ENCODE measurements around the gene CACNA2D4.
A peak's percentile ranks its signal among the peaks of the same experiment; 100 is the strongest.

Gene CACNA2D4

DNA sequence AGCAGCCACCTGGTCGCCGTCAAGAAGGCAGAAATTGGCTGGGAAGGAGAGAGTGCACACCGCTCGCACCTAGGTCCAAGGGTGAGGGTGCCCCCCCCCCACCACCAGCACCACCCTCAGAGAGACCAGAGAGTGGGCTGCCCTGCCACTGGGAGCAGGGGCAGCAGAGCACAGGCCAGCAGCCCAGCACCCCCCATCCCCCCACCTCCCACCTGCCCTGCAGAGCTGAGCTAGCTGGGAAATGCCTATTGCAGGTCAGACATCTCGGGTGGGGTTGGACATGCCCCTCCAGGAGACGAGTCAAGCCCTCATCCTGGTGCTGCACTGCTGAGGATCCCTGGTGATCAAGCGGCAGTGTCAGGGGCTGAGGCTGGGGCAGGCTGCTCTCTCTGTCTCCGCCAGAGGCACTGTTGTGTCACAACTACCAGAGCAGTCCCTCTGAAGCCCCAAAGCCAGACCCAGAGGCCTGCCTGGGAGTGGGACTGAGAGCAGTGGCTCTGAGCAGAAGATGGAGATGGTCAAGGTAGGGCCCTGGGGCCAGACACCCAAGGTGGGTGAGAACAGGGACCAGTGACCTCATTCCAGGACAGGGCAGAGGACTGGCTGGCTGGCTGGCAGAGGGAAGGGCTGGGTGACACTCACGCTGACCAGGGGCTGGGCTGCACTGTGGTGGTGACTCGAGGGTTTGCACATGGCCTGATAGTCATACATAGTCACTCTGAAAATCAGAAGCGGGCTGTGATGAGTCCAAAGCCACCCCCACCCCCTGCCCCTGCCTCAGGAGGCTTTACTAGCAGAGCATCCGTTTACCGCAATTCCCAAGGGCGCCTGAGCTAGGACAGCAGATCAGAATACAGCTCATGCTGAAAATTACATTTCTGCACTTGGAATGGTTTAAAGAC is 117.8 kb downstream of the CACNA2D4 start:
- DNase-seq (ENCODE audit: insufficient read length, low spot score), result no peak
- FAIRE-seq, result no peak
- TF ChIP-seq POLR2A (IDR thresholded peaks at IDR 0.05; ENCODE audit: low read depth, low read length), result no peak

DNA sequence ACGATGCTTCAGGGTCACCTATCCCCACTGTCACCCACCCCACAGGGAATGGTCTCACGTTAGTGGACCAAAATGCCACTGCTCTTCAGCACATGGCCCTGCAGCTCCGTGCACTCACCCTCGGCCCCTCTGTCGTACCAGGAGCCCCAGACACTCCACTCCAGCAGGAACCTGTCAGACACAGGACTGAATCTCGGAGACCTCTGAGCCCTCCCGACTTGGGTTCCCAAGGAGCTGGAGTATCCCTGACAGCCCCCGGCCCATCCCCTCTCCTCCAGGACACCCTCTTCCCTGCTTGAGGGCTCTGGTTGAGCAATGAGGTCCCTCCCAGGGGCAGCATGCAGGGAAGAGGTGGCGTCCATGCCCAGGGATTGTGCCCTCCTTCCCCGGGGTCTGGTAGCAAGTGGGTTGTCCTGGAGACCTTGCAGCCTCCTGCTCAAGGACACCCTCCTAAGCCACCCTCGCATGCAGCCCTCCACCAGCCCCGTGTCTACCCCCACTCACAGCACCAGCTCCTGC is 118.5 kb downstream of the CACNA2D4 start:
- DNase-seq (ENCODE audit: insufficient read length, low spot score) (no peak), FAIRE-seq (no peak)
- no peak for TF ChIP-seq POLR2A (IDR thresholded peaks at IDR 0.05; ENCODE audit: low read depth, low read length)

DNA sequence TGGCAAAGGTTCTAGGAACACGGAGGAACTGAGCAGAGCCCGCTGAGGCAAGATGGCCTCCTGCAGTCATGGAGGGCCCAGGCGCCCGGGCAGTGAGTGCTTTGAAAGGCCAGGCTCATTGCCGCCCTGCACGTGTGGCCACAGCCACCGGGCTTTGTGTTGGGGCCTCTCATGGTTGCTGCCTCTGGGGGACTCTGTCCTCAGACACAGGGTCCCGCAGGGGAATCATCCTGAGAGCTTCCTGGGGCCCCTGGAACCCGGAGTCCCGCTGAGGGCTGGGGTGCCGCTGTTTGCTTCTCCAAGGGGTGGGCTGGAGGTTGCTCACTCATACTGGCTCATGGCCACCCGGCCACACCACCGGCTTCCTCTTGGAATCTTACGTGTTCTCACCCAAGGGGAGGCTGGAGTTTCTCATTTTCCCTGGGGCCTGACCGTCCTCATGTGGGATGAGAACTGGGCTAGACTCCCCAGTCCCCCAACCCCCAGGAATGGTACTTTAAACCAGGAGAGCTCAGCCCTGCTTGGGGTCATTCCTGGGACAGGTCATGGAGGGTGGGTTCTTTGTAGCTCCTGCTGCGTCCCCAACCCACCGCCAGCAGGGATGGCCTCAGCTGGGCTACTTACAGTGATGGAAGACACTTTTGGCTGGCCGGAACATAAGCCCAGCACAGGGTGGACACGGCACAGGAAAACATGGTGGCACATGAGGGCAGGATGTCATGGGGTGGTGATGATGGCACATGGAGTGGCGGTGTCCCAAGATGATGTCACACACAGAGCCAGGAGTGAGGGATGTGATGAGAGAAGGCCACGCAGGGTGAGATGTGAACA is 119.2 kb downstream of the CACNA2D4 start:
- no peak for TF ChIP-seq POLR2A (IDR thresholded peaks at IDR 0.05; ENCODE audit: low read depth, low read length)
- FAIRE-seq, result no peak
- no peak for DNase-seq (ENCODE audit: insufficient read length, low spot score)

DNA sequence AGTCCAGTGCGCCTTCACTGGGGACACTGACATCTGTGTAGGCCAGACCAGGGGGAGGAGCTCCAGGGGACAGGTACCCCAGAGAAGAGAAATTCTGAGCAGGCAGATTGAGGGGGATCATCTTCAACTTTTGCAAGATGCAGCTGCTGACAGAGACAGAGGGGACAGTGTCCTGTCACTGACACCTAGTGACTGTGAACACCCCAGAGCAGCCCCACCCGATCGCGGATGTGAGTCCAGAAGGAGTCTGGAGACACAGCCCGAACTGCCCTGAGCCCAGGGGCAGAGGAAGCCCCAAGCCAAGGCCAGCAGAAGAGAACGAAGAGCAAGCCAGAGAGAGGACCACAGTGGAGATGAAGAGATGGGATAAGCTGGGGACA is 119.8 kb downstream of the CACNA2D4 start:
- DNase-seq (ENCODE audit: insufficient read length, low spot score) (no peak), FAIRE-seq (no peak)
- no peak for TF ChIP-seq POLR2A (IDR thresholded peaks at IDR 0.05; ENCODE audit: low read depth, low read length)

DNA sequence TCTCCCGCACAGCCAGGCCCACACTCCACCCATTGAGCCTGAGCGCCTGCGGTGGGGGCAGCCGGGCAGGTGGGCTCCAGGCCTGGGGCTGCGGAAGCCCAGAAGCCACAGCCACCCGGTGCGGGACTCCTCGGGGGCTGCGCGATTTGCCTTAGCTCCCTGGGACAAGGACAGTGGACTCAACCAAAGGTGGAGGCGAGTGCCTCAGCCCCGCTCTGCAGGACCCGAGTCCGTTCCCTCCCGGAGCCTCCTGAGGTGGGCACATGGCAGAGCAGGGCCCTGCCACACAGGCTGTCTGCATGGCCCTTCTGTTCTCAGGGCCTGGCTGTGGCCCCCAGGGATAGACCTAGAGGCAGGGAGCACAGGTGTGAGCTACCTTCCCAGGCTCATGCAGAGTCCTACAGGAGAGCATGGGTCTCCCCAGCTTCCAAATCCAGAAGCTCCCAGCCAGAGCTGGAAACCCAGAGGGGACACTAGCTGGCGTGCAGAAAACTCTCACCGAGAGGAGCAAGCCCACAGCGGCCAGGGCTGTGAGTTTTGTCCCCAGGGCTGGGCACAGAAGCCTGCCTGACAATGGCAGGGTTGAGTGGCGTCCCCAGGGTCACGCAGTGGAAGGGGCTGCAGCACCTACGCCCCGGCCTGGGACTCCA is 120.3 kb downstream of the CACNA2D4 start:
- no peak for TF ChIP-seq POLR2A (IDR thresholded peaks at IDR 0.05; ENCODE audit: low read depth, low read length)
- FAIRE-seq (no peak), DNase-seq (ENCODE audit: insufficient read length, low spot score) (no peak)

DNA sequence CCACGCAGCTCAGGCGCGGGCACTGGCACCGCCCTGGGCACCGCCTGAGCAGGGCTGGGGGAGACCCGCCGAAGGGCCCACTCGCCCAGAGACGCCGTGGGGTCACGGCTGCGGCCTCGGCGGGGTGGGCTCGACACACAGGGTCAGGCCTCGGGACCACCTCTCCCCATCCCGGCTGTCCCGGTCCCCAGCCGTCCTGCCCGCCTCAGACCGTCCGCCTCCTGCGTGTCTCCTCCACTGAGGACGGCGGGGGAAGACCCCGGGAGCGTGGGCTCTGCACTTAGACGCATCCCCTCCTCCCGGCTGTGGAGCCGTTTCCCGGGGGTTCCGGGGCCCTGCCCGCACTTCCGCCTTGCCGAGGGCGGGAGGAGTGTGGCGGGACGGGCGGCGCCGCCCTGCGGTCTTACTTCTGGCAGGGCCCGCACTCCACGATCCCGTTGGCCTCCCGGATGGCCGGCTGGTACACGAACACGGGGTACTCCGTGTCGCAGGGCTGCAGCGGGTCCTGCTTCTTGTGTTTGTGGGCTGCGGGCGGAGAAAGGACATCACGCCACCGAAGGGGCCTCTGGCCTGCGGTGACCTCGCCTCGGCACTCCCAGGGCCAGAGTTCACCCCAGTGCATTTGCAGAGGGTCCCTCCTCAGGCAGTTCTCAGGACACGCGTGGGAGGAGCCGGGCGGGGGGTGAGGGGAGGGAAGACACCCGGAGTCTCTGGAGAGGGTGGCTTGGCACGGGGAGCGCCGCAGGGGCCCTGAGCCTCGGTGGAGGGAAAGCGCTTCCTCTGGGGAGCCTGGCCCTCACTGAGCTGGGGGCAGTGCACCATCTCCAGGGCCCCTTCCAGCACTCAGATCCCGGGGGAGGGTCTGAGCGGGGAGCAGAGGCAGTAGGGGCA is 121.2 kb downstream of the CACNA2D4 start:
- no peak for DNase-seq (ENCODE audit: insufficient read length, low spot score)
- no peak for FAIRE-seq
- no peak for TF ChIP-seq POLR2A (IDR thresholded peaks at IDR 0.05; ENCODE audit: low read depth, low read length)

DNA sequence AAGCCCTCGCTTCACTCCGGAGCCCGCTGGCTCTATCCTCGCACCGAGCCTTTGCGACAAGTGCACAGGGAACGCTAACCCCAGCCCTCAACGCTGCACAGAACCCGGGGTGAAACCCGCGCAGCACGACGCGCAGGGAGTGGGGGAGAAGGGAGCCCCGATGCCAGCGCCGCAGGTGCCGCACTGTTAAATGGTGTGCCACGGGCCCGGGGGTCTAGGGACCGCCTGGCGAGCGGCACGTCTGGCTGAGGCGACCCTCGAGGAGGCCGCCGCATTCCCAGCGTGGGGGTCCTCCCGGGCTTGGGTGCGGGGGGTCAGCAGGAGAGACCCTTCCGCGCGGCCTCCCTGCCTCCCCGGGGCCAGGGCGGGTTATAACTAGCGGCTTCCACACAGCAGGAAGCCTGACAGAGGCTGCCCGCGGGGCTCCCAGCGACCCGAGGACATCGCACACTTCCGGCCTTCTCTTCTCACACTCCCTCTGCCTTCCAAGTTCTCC is 121.9 kb downstream of the CACNA2D4 start:
- TF ChIP-seq POLR2A (IDR thresholded peaks at IDR 0.05; ENCODE audit: low read depth, low read length), result no peak
- DNase-seq (ENCODE audit: insufficient read length, low spot score) (no peak), FAIRE-seq (no peak)

DNA sequence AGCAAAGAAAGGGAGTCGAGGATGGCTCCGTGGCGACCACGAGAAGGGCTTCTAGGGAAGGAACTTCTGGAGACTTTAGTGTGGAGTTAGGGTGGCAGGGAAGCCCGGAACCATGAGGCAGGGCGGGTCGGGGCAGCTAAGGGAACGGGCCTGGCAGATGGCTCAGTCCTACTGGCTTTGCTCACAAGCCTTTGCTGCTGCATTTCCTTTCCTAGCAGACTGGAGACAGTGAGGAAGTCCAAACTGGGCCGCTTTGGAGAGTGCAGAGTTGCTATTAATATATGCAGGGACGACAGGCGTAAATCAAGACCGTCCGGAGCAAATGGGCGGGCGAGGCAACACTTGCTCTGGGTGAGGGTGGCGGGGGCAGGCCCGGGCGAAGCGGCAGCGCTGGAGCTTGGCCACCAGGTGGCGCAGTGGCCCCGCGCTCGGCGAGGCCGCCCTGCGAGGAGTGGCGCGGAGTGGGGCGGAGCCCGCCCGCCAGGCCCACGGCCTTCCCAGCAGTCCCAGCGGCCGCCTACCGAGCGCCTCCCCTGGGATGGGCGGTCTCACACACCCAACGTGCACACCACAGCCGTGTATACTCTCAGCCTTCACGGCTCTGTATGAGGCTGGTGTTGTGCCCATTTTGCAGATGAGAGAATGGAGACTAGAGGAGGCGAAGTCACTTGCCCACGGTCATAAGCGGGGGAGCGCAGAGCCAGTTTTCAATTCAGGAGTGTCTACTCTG is 122.5 kb downstream of the CACNA2D4 start:
- DNase-seq (ENCODE audit: insufficient read length, low spot score) (peak; percentile 96), FAIRE-seq (no peak)
- peak; percentile 34; the same call in 1 of the 2 replicates for TF ChIP-seq POLR2A (IDR thresholded peaks at IDR 0.05; ENCODE audit: low read depth, low read length)

DNA sequence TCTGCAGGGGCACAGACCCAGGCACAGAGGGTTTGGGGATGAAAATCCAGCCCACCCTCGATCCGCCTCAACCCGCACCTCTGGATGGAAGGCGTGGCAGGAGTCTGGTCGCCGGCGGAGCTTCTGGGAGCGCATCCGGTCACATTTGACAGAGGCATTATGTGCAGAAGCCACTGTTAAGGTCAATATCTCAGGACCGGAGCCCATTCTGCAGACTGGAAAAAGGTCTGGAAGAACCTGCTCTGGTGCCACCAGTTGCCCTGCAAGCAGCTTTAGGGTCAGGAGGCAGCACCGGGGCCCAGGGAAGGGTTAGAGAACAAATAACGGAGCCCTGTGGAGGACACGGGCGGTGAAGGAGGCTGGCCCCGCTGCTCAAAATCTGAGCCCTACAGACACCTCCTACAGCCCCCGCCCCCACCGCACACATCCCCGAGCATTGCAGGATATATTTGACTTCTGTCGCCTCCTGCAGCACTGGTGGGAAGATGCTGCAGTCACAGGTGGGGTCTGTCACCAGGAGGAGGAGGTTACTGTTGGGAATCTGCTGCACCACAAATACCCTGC is 123.1 kb downstream of the CACNA2D4 start:
- no peak for FAIRE-seq
- no peak for DNase-seq (ENCODE audit: insufficient read length, low spot score)

DNA sequence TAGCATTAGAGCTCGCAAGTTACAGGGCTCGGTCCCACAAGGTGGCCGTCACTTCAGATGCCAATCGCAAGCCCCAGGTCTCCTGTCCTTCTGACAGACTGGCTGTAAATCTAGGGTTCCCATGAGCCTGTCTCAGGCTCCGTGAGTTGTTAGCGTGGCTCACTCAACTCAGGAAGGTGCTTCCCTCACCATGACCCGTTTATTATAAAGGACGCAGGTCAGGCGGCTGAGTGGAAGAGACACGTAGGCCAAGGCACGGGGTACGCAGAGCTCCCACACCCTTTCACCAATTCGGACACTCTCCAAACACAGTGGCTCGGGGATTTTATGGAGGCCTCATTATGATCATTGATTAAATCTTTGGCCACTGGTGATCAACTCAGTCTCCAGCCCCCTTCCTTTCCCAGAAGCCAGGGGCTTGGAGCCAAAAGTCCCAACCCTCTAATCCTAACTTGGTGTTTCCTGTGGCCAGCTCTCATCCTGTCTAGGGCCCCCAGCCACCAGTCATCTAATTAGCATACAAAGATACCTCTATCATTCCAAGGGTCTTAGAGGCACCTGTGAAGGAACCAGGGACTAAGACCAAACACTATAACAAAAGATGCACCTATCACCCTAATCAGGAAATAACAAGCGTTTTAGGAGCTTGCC is 123.9 kb downstream of the CACNA2D4 start:
- FAIRE-seq, result no peak
- TF ChIP-seq POLR2A (IDR thresholded peaks at IDR 0.05; ENCODE audit: low read depth, low read length), result no peak
- DNase-seq (ENCODE audit: insufficient read length, low spot score), result no peak

More for the DNA sequence above, 123.1 kb downstream of the CACNA2D4 start:
- no peak for TF ChIP-seq POLR2A (IDR thresholded peaks at IDR 0.05; ENCODE audit: low read depth, low read length)

DNA sequence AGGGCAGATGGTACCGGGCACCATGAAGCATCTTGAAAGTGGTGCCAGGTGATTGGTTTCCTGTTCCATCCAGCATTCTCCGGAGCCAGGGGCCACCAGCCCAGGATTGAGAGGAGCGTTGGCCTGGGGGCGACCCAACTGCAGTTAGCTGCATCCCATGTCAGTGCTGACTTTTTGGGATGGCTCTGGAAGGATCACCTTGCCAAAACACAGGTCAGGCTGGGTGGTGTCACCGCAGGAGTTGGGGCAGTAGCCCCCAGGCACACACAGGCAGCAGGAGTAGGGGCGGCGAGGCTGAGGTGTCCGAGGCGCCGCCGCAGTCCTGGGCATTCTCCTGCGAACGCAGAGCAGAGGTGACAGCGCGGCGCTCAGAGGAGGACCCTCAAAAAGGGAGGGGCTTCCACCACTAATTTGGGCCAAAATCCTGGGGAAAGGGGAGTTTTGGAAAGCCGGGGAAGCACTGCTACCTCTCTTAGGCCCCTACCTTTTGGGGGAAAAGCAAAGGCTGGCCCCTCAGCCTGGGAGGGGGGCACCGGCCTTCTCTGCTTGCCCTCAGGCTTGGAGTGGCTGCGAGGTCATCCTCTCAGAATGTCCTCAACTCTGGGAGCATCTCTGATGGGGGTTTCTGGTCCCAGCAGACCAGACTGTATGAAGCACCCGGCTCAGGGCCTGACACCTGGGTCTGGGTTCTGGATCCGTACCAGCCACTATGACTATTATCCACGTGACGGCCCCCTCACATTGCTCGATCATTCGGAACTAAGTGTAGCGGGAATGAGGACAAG is 124.8 kb downstream of the CACNA2D4 start:
- FAIRE-seq, result no peak
- DNase-seq (ENCODE audit: insufficient read length, low spot score), result no peak

More for the DNA sequence above, 124.8 kb downstream of the CACNA2D4 start:
- TF ChIP-seq POLR2A (IDR thresholded peaks at IDR 0.05; ENCODE audit: low read depth, low read length), result no peak

Data from H54 (cell line).